GM12875 (cell line): ENCODE results near the gene ITK.

Experiments used
- H3K4me3 ChIP-seq: one replicate; pipeline ENCODE4 v1.5.1; 2011; ENCODE audit warnings: low read depth, low read length, control low read depth
- TF ChIP-seq, protein P1 (sequence below): IDR thresholded peaks from 2 replicates; pipeline ENCODE4 v1.5.1; 2011; ENCODE audit warnings: low read depth, mild to moderate bottlenecking, control low read depth, inconsistent platforms, low read length, moderate library complexity, borderline replicate concordance; ENCODE audit not compliant: insufficient read depth

ITK gene

GRCh38 chr5:157289164-157289819 is 108.7 kb downstream of the ITK start:
- H3K4me3 ChIP-seq: no peak overlapping the region
- TF ChIP-seq, protein P1, sequence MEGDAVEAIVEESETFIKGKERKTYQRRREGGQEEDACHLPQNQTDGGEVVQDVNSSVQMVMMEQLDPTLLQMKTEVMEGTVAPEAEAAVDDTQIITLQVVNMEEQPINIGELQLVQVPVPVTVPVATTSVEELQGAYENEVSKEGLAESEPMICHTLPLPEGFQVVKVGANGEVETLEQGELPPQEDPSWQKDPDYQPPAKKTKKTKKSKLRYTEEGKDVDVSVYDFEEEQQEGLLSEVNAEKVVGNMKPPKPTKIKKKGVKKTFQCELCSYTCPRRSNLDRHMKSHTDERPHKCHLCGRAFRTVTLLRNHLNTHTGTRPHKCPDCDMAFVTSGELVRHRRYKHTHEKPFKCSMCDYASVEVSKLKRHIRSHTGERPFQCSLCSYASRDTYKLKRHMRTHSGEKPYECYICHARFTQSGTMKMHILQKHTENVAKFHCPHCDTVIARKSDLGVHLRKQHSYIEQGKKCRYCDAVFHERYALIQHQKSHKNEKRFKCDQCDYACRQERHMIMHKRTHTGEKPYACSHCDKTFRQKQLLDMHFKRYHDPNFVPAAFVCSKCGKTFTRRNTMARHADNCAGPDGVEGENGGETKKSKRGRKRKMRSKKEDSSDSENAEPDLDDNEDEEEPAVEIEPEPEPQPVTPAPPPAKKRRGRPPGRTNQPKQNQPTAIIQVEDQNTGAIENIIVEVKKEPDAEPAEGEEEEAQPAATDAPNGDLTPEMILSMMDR: no peak

- H3K4me3 ChIP-seq: no peak overlapping the region
- TF ChIP-seq, protein P1: no peak
Observed at GRCh38 chr5:157290156-157290980, 109.7 kb downstream of the ITK start.

DNA sequence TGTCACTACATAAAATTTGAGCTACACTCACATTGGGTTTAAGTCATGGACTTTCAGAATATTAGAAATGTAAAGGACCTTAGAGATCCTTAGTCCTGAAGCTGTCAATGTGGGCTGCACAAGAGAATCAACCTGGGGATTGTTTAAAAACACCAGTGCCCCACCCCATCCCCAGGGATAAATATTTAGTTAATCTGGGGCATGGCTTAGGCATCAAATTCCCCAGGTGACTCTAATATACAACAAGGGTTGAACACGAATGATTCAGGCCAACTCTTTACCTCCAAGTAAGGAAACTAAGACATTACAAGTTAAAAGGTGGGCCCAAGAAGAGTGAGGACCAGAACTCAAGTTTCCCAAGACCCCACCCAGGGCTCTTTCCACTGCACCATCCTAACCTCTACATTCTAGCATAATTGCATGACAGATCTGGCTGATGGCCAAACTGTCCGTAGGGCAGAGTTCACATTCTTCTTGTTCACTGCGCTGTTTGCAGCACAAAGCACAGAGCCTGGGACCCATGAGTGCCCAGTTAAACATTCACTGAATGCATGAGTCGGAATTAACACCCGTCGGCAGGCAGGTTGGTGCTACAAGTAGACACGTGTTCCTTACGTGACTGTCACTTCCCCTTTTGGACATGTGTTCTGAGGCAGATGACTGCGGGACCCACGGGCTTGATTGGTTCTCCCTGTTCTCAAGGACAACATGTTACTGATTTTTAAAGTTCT is 110.5 kb downstream of the ITK start:
- H3K4me3 ChIP-seq: no peak overlapping the region
- TF ChIP-seq, protein P1: no peak

DNA sequence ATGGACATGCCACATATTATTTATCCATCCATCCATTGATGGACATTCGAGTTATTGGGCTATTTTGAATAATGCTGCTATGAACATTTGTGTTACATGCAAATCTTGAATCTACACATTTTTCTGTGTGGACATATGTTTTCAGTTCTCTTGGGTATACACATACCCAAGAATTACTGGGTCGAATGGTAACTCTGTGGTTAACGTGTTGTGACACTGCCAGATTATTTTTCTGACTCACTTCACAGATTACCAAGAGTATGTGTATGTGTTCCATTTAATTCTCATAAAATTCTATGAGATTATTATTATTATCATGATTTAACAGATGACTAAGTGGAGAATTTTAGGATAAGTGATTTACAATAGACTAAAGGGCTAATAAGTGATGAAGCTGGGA is 112.0 kb downstream of the ITK start:
- TF ChIP-seq, protein P1: no peak
- no peak overlapping the region for H3K4me3 ChIP-seq

DNA sequence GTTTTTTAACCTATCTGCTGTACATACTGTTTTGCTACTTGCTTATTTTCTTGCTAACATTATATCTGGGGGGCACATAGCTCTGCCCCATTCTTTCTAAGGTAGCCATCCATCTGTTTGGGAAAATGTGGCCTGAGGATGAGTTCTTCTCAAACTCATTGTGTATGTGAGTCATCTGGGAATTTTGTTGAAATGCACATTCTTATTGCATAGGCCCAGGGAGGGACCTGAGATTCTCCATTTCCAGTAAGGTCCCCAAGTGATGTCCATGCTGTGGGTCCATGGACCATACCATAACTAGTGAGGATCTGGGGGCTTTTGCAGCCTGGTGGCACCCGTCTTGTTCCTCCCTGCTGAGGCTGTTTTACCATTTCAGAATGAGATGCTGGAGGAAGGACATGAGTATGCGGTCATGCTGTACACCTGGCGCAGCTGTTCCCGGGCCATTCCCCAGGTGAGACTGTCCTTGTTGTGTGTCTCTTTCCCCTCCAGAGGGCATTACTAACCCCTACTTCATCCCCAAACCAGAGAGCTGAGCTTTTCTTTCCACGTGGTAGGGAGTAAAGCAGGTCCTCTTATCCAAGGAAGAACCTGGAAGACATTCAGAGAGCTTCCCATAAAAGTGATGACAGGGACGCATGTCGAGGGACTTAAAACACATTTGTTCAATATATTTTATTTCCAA is 113.9 kb downstream of the ITK start:
- no peak overlapping the region for H3K4me3 ChIP-seq
- TF ChIP-seq, protein P1: no peak

- TF ChIP-seq, protein P1: no peak
- H3K4me3 ChIP-seq: no peak overlapping the region
Observed at GRCh38 chr5:157295247-157295646, 114.6 kb downstream of the ITK start.
